ENCODE data around the gene PRR36. TPM values are rescaled to one million over a fixed set of nuclear protein-coding genes. Genes with fewer than 3 reads are reported as not detected.
"Not testable (repeated sequence)": the region's sequence is repeated elsewhere in the genome, so short reads cannot be mapped to it uniquely, and the experiment has no call there.

Gene PRR36
- total RNA-seq, 2 donors from 2014 or later: 2.2 to 4.2 TPM

- TF ChIP-seq POLR2A (IDR thresholded peaks at IDR 0.05) (no peak), POLR2AphosphoS5 (IDR thresholded peaks at IDR 0.05) (no peak), CTCF (IDR thresholded peaks at IDR 0.05) (no peak)
- Histone ChIP-seq H3K4me3 (no peak overlapping the region), H3K27ac (peak overlapping the region in 1 of 2 donors; percentile 42), H3K4me1 (replicated peaks) (peaks cover 10% of the 10 kb centered on the region), H3K9me3 (no peaks in the 10 kb centered on the region), H3K27me3 (replicated peaks; ENCODE audit: insufficient read depth) (no peaks in the 10 kb centered on the region), H3K36me3 (no peaks in the 10 kb centered on the region)
- WGBS: 84% methylated on average over 13 of the region's 13 CpGs
- intact Hi-C loops (cut with DNase I): no loop called here
- DNase-seq (ENCODE audit: low spot score): no peak
These were observed 21.4 kb upstream of the PRR36 start for GRCh38 chr19:7895565-7895964.

GRCh38 chr19:7894612-7895309 is 20.6 kb upstream of the PRR36 start:
- Histone ChIP-seq H3K27ac (peak overlapping the region; percentile 42 to 56), H3K27me3 (replicated peaks; ENCODE audit: insufficient read depth) (no peaks in the 10 kb centered on the region), H3K9me3 (no peaks in the 10 kb centered on the region), H3K4me3 (no peak overlapping the region), H3K36me3 (no peaks in the 10 kb centered on the region), H3K4me1 (replicated peaks) (peaks cover 10% of the 10 kb centered on the region)
- intact Hi-C loops (cut with DNase I): no loop called here
- 28% methylated on average over 18 of the region's 18 CpGs for WGBS
- TF ChIP-seq POLR2A (IDR thresholded peaks at IDR 0.05) (no peak), CTCF (IDR thresholded peaks at IDR 0.05) (peak in 2 of 4 experiments; percentile 20 to 21)
- DNase-seq (ENCODE audit: low spot score): peak; percentile 60

DNA sequence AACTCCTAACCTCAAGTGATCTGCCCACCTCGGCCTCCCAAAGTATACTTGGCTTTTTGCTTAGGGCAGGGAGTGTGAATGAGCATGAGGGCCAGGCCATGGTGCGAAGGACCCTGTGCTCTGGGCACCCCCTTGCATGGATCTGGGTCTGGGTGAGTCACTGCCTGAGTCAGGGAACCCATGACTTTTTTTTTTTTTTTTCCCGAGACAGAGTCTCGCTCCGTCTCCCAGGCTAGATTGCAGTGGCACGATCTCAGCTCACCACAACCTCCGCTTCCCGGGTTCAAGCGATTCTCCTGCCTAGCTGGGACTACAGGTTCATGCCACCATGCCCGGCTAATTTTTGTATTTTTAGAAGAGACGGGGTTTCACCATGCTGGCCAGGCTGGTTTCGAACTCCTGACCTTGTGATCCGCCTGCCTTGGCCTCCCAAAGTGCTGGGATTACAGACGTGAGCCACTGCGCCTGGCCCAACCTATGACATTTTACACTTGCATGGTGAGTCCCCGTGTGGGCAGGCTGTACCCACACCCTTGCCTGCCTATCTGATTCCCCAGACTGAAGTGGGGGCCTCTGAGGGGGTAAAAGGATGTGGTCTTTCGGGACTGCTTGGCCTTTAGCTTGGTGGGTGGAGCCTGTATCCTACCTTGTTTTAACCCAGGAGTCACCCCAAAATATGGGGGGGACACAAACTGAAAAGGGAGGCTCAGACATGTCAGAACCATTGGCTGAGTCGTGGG is 19.3 kb upstream of the PRR36 start:
- H3K36me3 ChIP-seq; H3K27ac ChIP-seq; H3K27me3 ChIP-seq (replicated peaks; ENCODE audit: insufficient read depth); DNase-seq (ENCODE audit: low spot score); H3K9me3 ChIP-seq; H3K4me3 ChIP-seq; intact Hi-C loops (cut with DNase I): not testable (repeated sequence)
- H3K4me1 ChIP-seq (replicated peaks): peaks cover 10% of the 10 kb centered on the region
- WGBS: 82% methylated on average over 18 of the region's 18 CpGs

GRCh38 chr19:7888826-7889217 is 14.6 kb upstream of the PRR36 start:
- WGBS: 73% methylated on average over 8 of the region's 8 CpGs
- DNase-seq (ENCODE audit: low spot score): no peak
- Histone ChIP-seq H3K36me3 (no peaks in the 10 kb centered on the region), H3K4me3 (peak overlapping the region; percentile 32 to 49), H3K4me1 (replicated peaks) (no peaks in the 10 kb centered on the region), H3K27ac (peak overlapping the region in 1 of 2 donors; percentile 21), H3K9me3 (no peaks in the 10 kb centered on the region), H3K27me3 (replicated peaks; ENCODE audit: insufficient read depth) (no peaks in the 10 kb centered on the region)
- intact Hi-C loops (cut with DNase I): no loop called here
- TF ChIP-seq CTCF (IDR thresholded peaks at IDR 0.05) (no peak), POLR2AphosphoS5 (IDR thresholded peaks at IDR 0.05) (no peak), POLR2A (IDR thresholded peaks at IDR 0.05) (no peak)

- TF ChIP-seq CTCF (IDR thresholded peaks at IDR 0.05) (peak in 1 of 4 experiments; percentile 14), POLR2A (IDR thresholded peaks at IDR 0.05) (peak; percentile 67), POLR2AphosphoS5 (IDR thresholded peaks at IDR 0.05) (no peak)
- DNase-seq (ENCODE audit: low spot score): peak; percentile 46
- H3K9me3 ChIP-seq: no peaks in the 10 kb centered on the region
- intact Hi-C loops (cut with DNase I): no loop called here
- peak within 1 kb of the TSS in 1 of 2 donors; percentile 21 for H3K27ac ChIP-seq
- H3K4me3 ChIP-seq: peak within 1 kb of the TSS; percentile 32 to 49
- WGBS: 10% methylated on average over 53 of the region's 53 CpGs
- H3K27me3 ChIP-seq (replicated peaks; ENCODE audit: insufficient read depth): no peaks in the 10 kb centered on the region
- no peaks in the 10 kb centered on the region for H3K4me1 ChIP-seq (replicated peaks)
- no peaks in the 10 kb centered on the region for H3K36me3 ChIP-seq
These were observed 14.1 kb upstream of the PRR36 start, which contains the start of gene LRRC8E for GRCh38 chr19:7888145-7888825. TSS of gene LRRC8E (plus strand) at chr19:7888510. CDS start at chr19:7895604, 7,094 bp downstream.

Data from prostate gland (tissue), 2 donors.